Kidney (tissue), 14 donors: ENCODE results near the gene ADCK1. TPM values are rescaled to one million over a fixed set of nuclear protein-coding genes. Genes with fewer than 3 reads are reported as not detected.

ENCODE experiments used
- DNase-seq, 5 donors: peaks; one replicate each; pipeline ENCODE4 v3.0.0-alpha.2; 2013 to 2020
- FAIRE-seq: peaks from 2 replicates; lab custom pipeline; 2012; peaks lifted over from hg19 to GRCh38; lab: Jason Lieb, UNC
- H3K27ac ChIP-seq, 2 donors: one replicate each; pipeline ENCODE4 v1.7.0; 2013; ENCODE audit warnings: low read depth in 2 of 2, low read length in 2 of 2, inconsistent platforms in 1 of 2
- H3K27me3 ChIP-seq: one replicate; pipeline ENCODE4 v1.7.1; 2013; ENCODE audit warnings: low read length, inconsistent platforms; ENCODE audit not compliant: control insufficient read depth, insufficient read depth
- H3K36me3 ChIP-seq, 3 donors: one replicate each; pipeline versions ENCODE4 v1.7.0 to v1.7.1; 2013; ENCODE audit warnings: low read length in 3 of 3, control low read depth in 1 of 3, inconsistent platforms in 1 of 3; ENCODE audit not compliant: insufficient read depth in 3 of 3, control insufficient read depth in 2 of 3
- H3K4me1 ChIP-seq, 3 donors: one replicate each; pipeline versions ENCODE4 v1.7.0 to v1.7.1; 2013; ENCODE audit warnings: low read length in 3 of 3, inconsistent platforms in 1 of 3, low read depth in 1 of 3; ENCODE audit not compliant: control insufficient read depth in 2 of 3, insufficient read depth in 2 of 3
- H3K4me3 ChIP-seq, 3 donors: one replicate each; pipeline versions ENCODE4 v1.7.0 to v1.8.1; 2013; ENCODE audit warnings: low read length in 3 of 3, control low read depth in 1 of 3, inconsistent platforms in 1 of 3
- H3K9ac ChIP-seq, 3 donors: one replicate each; pipeline versions ENCODE4 v1.7.0 to v1.7.1; 2013; ENCODE audit warnings: low read length in 3 of 3, control low read depth in 1 of 3, inconsistent platforms in 1 of 3
- H3K9me3 ChIP-seq, 3 donors: one replicate each; pipeline versions ENCODE4 v1.7.0 to v1.7.1; 2013; ENCODE audit warnings: low read length in 3 of 3, control low read depth in 1 of 3, inconsistent platforms in 1 of 3; ENCODE audit not compliant: control insufficient read depth in 2 of 3, insufficient read depth in 1 of 3
- CTCF ChIP-seq: IDR thresholded peaks from 3 replicates; pipeline ENCODE4 v1.5.1; 2012; ENCODE audit warnings: mild to moderate bottlenecking, moderate library complexity, borderline replicate concordance; ENCODE audit not compliant: insufficient read depth; ENCODE audit errors: extremely low read depth
- intact Hi-C: fragments of 100-400 bp; cut with DNase I; formaldehyde crosslinking; loops from one replicate; pipeline ENCODE4 v1.11.1; 2022
- polyA plus RNA-seq: library from polyadenylated mRNA; stranded (reverse); fragments of 350-450 nt; fragmentation: Illumina TruSeq; extraction: RNeasy Lipid Tissue Mini Kit (QIAGEN cat#74804); gene quantifications from one replicate; pipeline ENCODE4 v1.2.3, GENCODE V29; 2014; ENCODE audit warnings: low read depth, low replicate concordance; ENCODE audit not compliant: insufficient read depth
- total RNA-seq: library from RNA; stranded (reverse); fragmentation: NEBNext Ultra II Directional; extraction: Animal tissue kit (Norgen Biotek cat#: 25700); gene quantifications from one replicate; pipeline ENCODE4 v1.2.1, GENCODE V29; 2021
- donor health status: control.
- donor health status: control.
- donor health status: control.
- donor health status: control.
- donor health status: control.
- donor health status: DM: yes; HTN: yes; CAD: no.
- donor health status: Normal renal cell carcinoma (clear cell type).

The ADCK1 gene
- total and polyA plus RNA-seq, 2 donors from 2014 or later: 8.0 to 10.3 TPM

GRCh38 chr14:77825895-77826519, 26.1 kb downstream of the ADCK1 start:
- Histone ChIP-seq H3K4me1 (no peaks in the 10 kb centered on the region), H3K9ac (no peak overlapping the region), H3K36me3 (peaks cover 0 to 4% (median 4%) of the 10 kb centered on the region in 3 donors), H3K9me3 (no peaks in the 10 kb centered on the region), H3K27me3 (no peaks in the 10 kb centered on the region), H3K27ac (no peak overlapping the region), H3K4me3 (no peak overlapping the region)
- FAIRE-seq: no peak
- no peak for TF ChIP-seq CTCF
- intact Hi-C loops: no loop called here
- no peak for DNase-seq

- Histone ChIP-seq H3K4me3 (no peak overlapping the region), H3K4me1 (no peaks in the 10 kb centered on the region), H3K9ac (no peak overlapping the region), H3K27me3 (no peaks in the 10 kb centered on the region), H3K9me3 (no peaks in the 10 kb centered on the region), H3K27ac (no peak overlapping the region), H3K36me3 (peaks cover 0 to 6% (median 2%) of the 10 kb centered on the region in 3 donors)
- DNase-seq: no peak
- FAIRE-seq: no peak
- no peak for TF ChIP-seq CTCF
- intact Hi-C loops: no loop called here
Measured at GRCh38 chr14:77830692-77831091, 30.8 kb downstream of the ADCK1 start.

- no peak for FAIRE-seq
- Histone ChIP-seq H3K36me3 (peaks cover 0 to 6% (median 2%) of the 10 kb centered on the region in 3 donors), H3K9ac (no peak overlapping the region), H3K4me1 (no peaks in the 10 kb centered on the region), H3K4me3 (no peak overlapping the region), H3K9me3 (no peaks in the 10 kb centered on the region), H3K27ac (no peak overlapping the region), H3K27me3 (no peaks in the 10 kb centered on the region)
- TF ChIP-seq CTCF: no peak
- DNase-seq: no peak
- intact Hi-C loops: no loop called here
Measured at GRCh38 chr14:77832297-77832696, 32.4 kb downstream of the ADCK1 start.

- no peaks in the 10 kb centered on the region for H3K4me1 ChIP-seq
- TF ChIP-seq CTCF: no peak
- FAIRE-seq (no peak), DNase-seq (no peak)
- no peak overlapping the region for H3K9ac ChIP-seq
- H3K36me3 ChIP-seq: peaks cover 0 to 2% (median 0%) of the 10 kb centered on the region in 3 donors
- H3K9me3 ChIP-seq: no peaks in the 10 kb centered on the region
- no peak overlapping the region for H3K27ac ChIP-seq
- H3K4me3 ChIP-seq: no peak overlapping the region
- intact Hi-C loops: no loop called here
- no peaks in the 10 kb centered on the region for H3K27me3 ChIP-seq
Measured at GRCh38 chr14:77837926-77838325, 38.0 kb downstream of the ADCK1 start.
